ENCODE measurements around the gene WHAMM.
"Not testable (repeated sequence)": the region's sequence is repeated elsewhere in the genome, so short reads cannot be mapped to it uniquely, and the experiment has no call there.

WHAMM gene

DNA sequence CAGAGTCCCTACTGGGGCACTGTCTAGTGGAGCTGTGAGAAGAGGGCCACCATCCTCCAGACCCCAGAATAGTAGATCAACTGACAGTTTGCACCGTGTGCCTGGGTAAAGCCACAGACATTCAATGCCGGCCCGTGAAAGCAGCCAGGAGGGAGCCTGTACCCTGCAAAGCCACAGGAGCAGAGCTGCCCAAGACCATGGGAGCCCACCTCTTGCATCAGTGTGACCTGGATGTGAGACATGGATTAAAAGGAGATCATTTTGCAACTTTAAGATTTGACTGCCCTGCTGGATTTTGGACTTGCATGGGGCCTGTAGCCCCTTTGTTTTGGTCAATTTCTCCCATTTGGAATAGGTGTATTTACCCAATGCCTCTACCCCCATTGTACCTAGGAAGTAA, 56.6 kb downstream of the WHAMM start:
- not testable (repeated sequence) for DNase-seq (ENCODE audit: low read depth)

DNA sequence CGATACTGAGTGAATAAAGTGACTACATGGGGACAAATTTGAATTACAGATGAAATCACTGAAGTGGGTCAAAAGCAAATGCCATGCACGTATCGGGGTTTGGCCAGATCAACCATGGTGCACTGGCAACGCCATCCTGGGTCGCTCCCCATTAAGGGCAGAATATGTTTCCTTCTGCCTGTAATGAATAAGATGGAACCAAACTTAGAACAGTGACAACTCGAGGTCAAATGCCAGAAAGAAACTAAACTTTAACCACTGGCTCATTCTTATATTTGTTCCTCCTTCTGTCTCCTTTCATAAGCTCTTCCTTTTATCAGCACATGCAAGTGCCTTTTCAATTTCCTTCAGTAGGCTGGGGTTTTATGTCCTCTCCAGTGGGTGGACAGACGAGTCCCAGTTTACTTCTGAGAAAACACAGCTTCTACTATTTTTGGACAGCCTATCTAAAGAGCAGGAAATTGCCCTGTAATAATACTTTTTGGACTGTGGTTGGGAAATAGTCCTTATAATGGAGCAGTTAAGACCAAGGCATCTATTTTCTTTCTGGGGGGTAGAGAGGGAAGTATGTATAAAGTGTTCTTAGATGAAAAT, 61.4 kb downstream of the WHAMM start:
- peak; percentile 25 for DNase-seq (ENCODE audit: low read depth)

- DNase-seq (ENCODE audit: low read depth): no peak
Observed at GRCh38 chr15:82871358-82871757, 61.9 kb downstream of the WHAMM start.

- no peak for DNase-seq (ENCODE audit: low read depth)
Observed at GRCh38 chr15:82871832-82872484, 62.5 kb downstream of the WHAMM start.

GRCh38 chr15:82873000-82873680, 63.7 kb downstream of the WHAMM start:
- no peak for DNase-seq (ENCODE audit: low read depth)

DNA sequence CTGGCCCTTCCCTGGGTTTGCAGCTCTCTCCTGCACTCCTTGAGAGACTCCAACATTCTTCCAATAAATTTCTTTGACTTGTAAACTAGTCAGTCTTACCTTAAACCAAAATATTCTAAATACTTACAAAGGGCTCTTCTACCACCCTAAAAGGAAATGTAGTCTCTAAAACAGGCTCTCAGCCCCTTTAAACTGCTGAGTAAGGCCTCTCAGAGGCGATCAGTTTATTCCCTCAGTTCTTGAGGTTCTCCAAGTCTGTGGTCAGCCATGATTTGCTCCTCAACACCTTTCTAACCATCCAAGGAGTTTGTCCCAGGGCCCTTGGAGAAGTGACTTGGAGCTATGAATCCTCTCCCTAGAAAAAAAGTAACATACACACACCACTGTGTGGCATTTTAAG, 64.8 kb downstream of the WHAMM start:
- no peak for DNase-seq (ENCODE audit: low read depth)

DNA sequence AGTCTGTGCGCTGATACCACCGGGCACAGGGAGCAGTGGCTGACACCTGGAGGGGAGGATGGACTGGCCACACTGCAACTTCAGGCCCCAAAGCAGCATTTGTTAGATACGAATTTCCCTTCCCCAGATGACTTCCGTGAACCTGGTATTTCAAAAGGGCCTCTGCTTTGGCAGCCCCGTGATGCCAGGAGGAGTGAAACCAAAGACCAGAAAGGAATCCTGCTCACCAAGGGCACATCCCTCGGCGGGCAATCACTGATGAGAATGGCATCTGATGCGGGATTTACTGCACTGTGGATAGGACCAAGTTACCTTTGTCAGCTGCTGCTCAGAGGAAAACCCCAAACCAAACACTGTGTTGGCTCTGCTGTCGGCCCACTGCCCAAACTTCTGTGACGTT, 65.5 kb downstream of the WHAMM start:
- no peak for DNase-seq (ENCODE audit: low read depth)

DNA sequence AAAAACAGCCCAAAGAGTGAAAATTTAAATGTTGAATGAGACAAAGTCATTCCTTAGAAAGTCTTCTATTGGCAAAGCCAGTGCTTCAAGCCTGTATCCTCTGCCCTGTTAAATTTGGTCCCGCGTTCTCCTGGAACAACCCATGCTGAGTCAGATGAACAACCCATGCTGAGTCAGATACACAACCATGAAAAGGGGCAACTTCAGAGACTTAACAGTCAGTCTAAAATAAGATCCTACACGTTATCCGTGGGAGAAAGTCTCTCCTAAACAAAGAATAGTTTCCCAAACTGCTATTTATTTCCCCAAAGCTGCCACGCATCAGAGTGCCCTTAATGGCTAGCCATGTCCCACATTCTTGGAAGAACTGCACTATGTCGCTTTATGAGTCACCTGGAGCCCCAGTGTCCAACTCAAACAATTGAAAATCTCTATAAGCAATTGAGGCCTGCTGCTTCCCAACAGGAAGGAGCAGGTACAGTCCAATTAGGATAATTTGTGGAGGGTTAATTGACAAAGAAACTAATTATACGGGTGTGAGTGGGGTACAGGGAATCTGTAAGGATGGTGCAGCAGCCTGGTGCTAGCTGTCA, 66.1 kb downstream of the WHAMM start:
- peak; percentile 58 for DNase-seq (ENCODE audit: low read depth)

DNA sequence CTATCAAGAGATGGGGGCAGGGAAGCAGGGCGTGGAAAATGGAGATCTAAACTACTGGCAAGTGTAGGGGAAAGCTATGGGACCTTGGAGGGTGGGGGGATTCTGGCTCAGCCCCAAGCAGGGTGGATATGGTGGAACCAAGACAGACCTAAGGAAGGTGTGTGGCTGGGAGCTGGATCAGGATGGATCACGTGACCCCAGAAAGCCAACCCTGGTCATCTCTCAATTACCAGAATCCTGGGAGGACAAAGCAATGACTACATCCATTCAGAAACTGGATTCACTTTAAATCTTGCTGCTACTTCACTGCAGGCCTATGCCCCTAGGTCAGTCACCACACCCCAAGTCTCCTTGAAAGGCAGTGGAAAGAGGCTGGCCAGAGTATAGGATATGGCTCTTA, 68.4 kb downstream of the WHAMM start:
- no peak for DNase-seq (ENCODE audit: low read depth)

- no peak for DNase-seq (ENCODE audit: low read depth)
Observed at GRCh38 chr15:82878325-82878724, 68.9 kb downstream of the WHAMM start.

DNA sequence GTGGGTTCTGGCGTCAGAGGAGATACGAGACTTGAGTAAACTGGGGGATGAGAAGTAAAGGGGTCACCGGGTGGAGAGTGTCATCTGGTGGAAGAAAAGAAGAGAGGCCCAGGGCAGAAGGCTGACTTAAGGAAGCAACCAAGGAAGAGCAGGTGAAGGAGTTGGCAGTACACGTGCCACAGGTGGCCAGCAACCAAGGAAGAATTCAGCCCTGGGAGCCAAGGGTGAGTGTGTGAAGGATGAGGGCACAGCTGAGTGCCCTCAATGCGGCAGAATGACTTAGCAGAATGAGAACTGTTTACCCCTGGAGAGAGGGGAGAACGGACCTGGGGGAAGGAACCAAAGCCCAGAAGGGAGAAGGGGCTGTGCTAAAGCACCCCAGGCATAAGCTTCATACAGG, 71.3 kb downstream of the WHAMM start:
- DNase-seq (ENCODE audit: low read depth): no peak

GRCh38 chr15:82881747-82882146, 72.3 kb downstream of the WHAMM start:
- no peak for DNase-seq (ENCODE audit: low read depth)

- no peak for DNase-seq (ENCODE audit: low read depth)
Observed at GRCh38 chr15:82882273-82882928, 73.0 kb downstream of the WHAMM start.

Measured in EH (cell line).